ENCODE measurements around the gene TCF25.

Gene TCF25

DNA sequence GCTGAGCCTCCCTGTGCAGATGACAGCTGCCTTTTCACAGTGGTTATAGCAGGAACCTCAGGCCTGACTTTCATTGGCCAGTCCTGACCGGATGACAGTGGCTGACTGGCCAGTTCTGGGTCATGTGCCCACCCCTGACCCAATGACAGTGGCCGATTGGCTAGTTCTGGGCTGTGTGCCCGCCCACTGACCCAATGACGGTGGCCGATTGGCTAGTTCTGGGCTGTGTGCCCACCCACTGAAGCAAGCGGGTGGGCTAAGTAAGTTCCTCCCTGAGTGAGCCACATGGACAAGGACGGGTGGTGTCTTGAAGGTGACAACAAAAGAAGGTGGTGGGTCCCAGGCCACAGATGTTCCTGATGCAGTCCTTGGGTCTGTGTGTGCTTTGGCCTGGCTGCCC is 84.7 kb downstream of the TCF25 start:
- Histone ChIP-seq H3K36me3 (ENCODE audit: insufficient read depth, low read length) (peaks cover 23% of the 10 kb centered on the region), H3K4me1 (ENCODE audit: insufficient read depth, low read length) (no peaks in the 10 kb centered on the region)

DNA sequence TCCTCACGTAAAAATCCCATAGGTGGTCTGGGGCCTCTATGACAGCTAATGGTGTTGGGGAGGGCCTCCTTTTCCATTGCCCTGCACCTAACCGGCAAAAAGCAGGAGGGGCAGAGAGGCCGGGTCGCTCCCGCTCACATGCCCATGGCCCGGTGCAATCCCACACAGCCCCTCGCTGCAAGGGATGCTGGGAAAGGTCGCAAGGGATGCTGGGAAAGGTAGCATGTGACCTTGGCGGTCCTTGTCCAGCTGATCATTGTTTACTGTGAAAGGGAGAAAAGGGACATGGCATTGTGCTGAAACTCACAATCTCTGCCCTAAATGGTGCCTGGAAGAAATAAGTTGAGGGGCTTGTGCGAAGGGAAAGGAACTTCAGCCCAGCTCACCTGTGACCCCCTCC is 85.2 kb downstream of the TCF25 start:
- no peaks in the 10 kb centered on the region for H3K9me3 ChIP-seq (ENCODE audit: low read length)
- no peaks in the 10 kb centered on the region for H3K27me3 ChIP-seq (ENCODE audit: control insufficient read depth in 1 of 2, insufficient read depth in 2 of 2, low read length in 2 of 2)
- no peak overlapping the region for H3K27ac ChIP-seq (ENCODE audit: low read depth, low read length)
- H3K36me3 ChIP-seq (ENCODE audit: insufficient read depth, low read length) = peaks cover 23% of the 10 kb centered on the region
- H3K4me3 ChIP-seq (ENCODE audit: low read depth in 1 of 2, low read length in 2 of 2) = no peak overlapping the region
- no peak overlapping the region for H3K9ac ChIP-seq (ENCODE audit: low read length)
- H3K4me1 ChIP-seq (ENCODE audit: insufficient read depth, low read length) = no peaks in the 10 kb centered on the region

More for the DNA sequence above, 84.7 kb downstream of the TCF25 start:
- no peak overlapping the region for H3K27ac ChIP-seq (ENCODE audit: low read depth, low read length)
- no peak overlapping the region for H3K4me3 ChIP-seq (ENCODE audit: low read depth in 1 of 2, low read length in 2 of 2)
- no peaks in the 10 kb centered on the region for H3K9me3 ChIP-seq (ENCODE audit: low read length)
- no peaks in the 10 kb centered on the region for H3K27me3 ChIP-seq (ENCODE audit: control insufficient read depth in 1 of 2, insufficient read depth in 2 of 2, low read length in 2 of 2)
- H3K9ac ChIP-seq (ENCODE audit: low read length) = no peak overlapping the region

DNA sequence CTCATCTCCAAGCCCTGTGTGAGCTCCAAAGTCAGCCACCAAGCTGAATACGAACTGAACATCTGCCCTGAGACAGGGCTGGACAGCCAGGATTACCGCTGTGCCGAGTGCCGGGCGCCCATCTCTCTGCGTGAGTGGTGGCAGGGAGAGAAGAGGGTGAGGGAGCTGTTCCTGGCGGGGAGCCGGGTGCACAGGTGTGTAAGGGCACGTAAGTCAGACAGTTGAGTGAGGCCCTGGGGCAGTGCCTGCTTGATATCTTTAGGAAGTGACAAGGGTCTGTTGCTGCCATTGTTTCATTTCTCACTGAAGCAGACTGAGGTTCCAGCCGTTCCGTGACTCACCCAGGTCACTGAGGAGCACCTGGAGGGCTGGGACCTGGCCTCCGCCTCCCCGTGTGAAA is 87.6 kb downstream of the TCF25 start:
- H3K36me3 ChIP-seq (ENCODE audit: insufficient read depth, low read length) = peaks cover 23% of the 10 kb centered on the region
- no peak overlapping the region for H3K9ac ChIP-seq (ENCODE audit: low read length)
- no peaks in the 10 kb centered on the region for H3K9me3 ChIP-seq (ENCODE audit: low read length)
- no peaks in the 10 kb centered on the region for H3K4me1 ChIP-seq (ENCODE audit: insufficient read depth, low read length)
- H3K4me3 ChIP-seq (ENCODE audit: low read depth in 1 of 2, low read length in 2 of 2) = no peak overlapping the region
- no peaks in the 10 kb centered on the region for H3K27me3 ChIP-seq (ENCODE audit: control insufficient read depth in 1 of 2, insufficient read depth in 2 of 2, low read length in 2 of 2)
- H3K27ac ChIP-seq (ENCODE audit: low read depth, low read length) = no peak overlapping the region

Measured in muscle layer of colon (tissue), 2 donors.